PC-9 (cell line): ENCODE data around the gene AQR. TPM values are rescaled to one million over a fixed set of nuclear protein-coding genes. Genes with fewer than 3 reads are reported as not detected.
A peak's percentile ranks its signal among the peaks of the same experiment; 100 is the strongest.
"Not testable (repeated sequence)": the region's sequence is repeated elsewhere in the genome, so short reads cannot be mapped to it uniquely, and the experiment has no call there.

Experiments used
- BruUV-seq: library from RNA; stranded (reverse); fragments of 400-500 nt; replicated peaks from 2 replicates; lab custom pipeline; 2021; lab: Mats Ljungman, UMichigan
- CTCF ChIA-PET: fragments of 300-600 bp; sonication (Branson Sonifier 250); formaldehyde crosslinking; loops from one replicate; lab custom pipeline; 2022; ENCODE audit warnings: antibody characterized with exemption; lab: Charles Lee
- POLR2A ChIA-PET: fragments of 300-600 bp; sonication (Branson Sonifier 250); formaldehyde crosslinking; loops from one replicate; lab custom pipeline; 2022; ENCODE audit warnings: antibody characterized with exemption; ENCODE audit not compliant: unreplicated experiment; lab: Charles Lee
- DNase-seq, 2 experiments: peaks; one replicate each; pipeline versions ENCODE4 v3.0.0 to v3.0.0-alpha.2; 2015 to 2022; ENCODE audit warnings: mixed read lengths in 1 of 2
- H2AFZ ChIP-seq: fragments of 200-600 bp; sonication (generic); 2 replicates; pipeline ENCODE4 v1.8.1; 2017; ENCODE audit warnings: antibody characterized with exemption
- H3F3A ChIP-seq: fragments of 200-600 bp; sonication (generic); 2 replicates; pipeline ENCODE4 v1.8.1; 2017; ENCODE audit warnings: antibody characterized with exemption, mild to moderate bottlenecking, low read depth; ENCODE audit not compliant: insufficient read depth
- H3K27ac ChIP-seq: fragments of 200-600 bp; sonication (generic); 2 replicates; pipeline ENCODE4 v1.6.1; 2016; ENCODE audit warnings: mixed run types
- H3K27me3 ChIP-seq: fragments of 200-600 bp; sonication (generic); 2 replicates; pipeline ENCODE4 v1.6.1; 2016; ENCODE audit warnings: low read depth, mixed run types; ENCODE audit not compliant: insufficient read depth
- H3K36me3 ChIP-seq: fragments of 200-600 bp; sonication (generic); 2 replicates; pipeline ENCODE4 v1.6.1; 2016; ENCODE audit warnings: low read depth, mixed run types
- H3K4me1 ChIP-seq: fragments of 200-600 bp; sonication (generic); replicated peaks from 2 replicates; pipeline ENCODE4 v1.6.1; 2016; ENCODE audit warnings: mixed run types; ENCODE audit not compliant: insufficient read depth
- H3K4me2 ChIP-seq: fragments of 200-600 bp; sonication (generic); 2 replicates; pipeline ENCODE4 v1.6.1; 2017; ENCODE audit warnings: mixed run types
- H3K4me3 ChIP-seq: fragments of 200-600 bp; sonication (generic); 2 replicates; pipeline ENCODE4 v1.6.1; 2016; ENCODE audit warnings: mixed run types
- H3K79me2 ChIP-seq: fragments of 200-600 bp; sonication (generic); 2 replicates; pipeline ENCODE4 v1.6.1; 2017; ENCODE audit warnings: low read depth, mixed run types
- H3K9me2 ChIP-seq: fragments of 200-600 bp; sonication (generic); 2 replicates; pipeline ENCODE4 v1.8.1; 2017; ENCODE audit warnings: mild to moderate bottlenecking; ENCODE audit not compliant: insufficient read depth
- H3K9me3 ChIP-seq: fragments of 200-600 bp; sonication (generic); 2 replicates; pipeline ENCODE4 v1.8.1; 2016; ENCODE audit warnings: low read depth; ENCODE audit not compliant: insufficient read depth
- H4K20me1 ChIP-seq: fragments of 200-600 bp; sonication (generic); 2 replicates; pipeline ENCODE4 v1.8.1; 2017; ENCODE audit not compliant: insufficient read depth
- EZH2 ChIP-seq: fragments of 200-600 bp; sonication (generic); IDR thresholded peaks from 2 replicates; pipeline ENCODE4 v1.8.0; 2017; ENCODE audit warnings: antibody characterized with exemption, low read depth
- intact Hi-C: fragments of 100-400 bp; cut with micrococcal nuclease; formaldehyde crosslinking; loops from one replicate; pipeline ENCODE4 v1.10.0; 2022; ENCODE audit not compliant: unreplicated experiment
- total RNA-seq: library from RNA; stranded (reverse); gene quantifications from 2 replicates; pipeline ENCODE4 v1.2.3, GENCODE V29; 2021
- TF ChIP-seq, protein P1 (sequence below): fragments of 200-600 bp; sonication (generic); conservative IDR thresholded peaks from 2 replicates; pipeline ENCODE4 v1.6.1; 2017; ENCODE audit warnings: mixed run types, antibody characterized with exemption, mild to moderate bottlenecking, moderate library complexity

AQR gene
- total RNA-seq, 1 experiment from 2014 or later: 33.6 TPM

DNA sequence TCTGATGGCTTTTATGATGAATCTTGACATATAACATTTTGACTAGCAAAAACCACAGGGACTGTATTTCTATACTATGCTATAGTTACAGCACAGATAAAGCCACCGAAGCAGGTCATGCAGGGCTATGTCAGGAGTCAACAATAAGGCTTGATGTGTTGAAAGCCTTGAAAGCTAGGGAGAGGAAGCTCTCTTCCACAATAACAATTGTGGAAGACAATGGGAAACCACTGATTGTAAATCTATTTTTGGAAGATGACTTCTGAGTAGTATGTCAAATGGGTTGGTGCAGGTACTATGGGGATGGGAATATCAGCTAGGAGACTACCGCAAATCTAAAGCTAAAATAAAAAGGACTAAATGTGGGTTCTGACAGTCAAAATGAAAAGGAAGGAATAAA lies 4.0 kb upstream of the AQR start:
- no peaks in the 10 kb centered on the region for H3K9me3 ChIP-seq
- POLR2A ChIA-PET: no interaction called here
- peaks cover 3% of the 10 kb centered on the region; the same call in 1 of the 2 replicates for H3K4me1 ChIP-seq
- H3F3A ChIP-seq: 0 out of 2 replicates have a peak, but pooled peaks cover 3% of the 10 kb centered on the region
- H4K20me1 ChIP-seq: no peaks in the 10 kb centered on the region
- H3K9me2 ChIP-seq: no peaks in the 10 kb centered on the region
- H3K36me3 ChIP-seq: no peaks in the 10 kb centered on the region
- H3K4me2 ChIP-seq: no peak overlapping the region
- intact Hi-C loops: no loop called here
- no peak overlapping the region for H3K27ac ChIP-seq
- BruUV-seq: no TSS peak
- no peak overlapping the region for H2AFZ ChIP-seq
- no peak for DNase-seq
- H3K79me2 ChIP-seq: peaks cover 10% of the 10 kb centered on the region
- H3K4me3 ChIP-seq: no peak overlapping the region
- H3K27me3 ChIP-seq: no peaks in the 10 kb centered on the region
- no peak for TF ChIP-seq EZH2
- TF ChIP-seq, protein P1, sequence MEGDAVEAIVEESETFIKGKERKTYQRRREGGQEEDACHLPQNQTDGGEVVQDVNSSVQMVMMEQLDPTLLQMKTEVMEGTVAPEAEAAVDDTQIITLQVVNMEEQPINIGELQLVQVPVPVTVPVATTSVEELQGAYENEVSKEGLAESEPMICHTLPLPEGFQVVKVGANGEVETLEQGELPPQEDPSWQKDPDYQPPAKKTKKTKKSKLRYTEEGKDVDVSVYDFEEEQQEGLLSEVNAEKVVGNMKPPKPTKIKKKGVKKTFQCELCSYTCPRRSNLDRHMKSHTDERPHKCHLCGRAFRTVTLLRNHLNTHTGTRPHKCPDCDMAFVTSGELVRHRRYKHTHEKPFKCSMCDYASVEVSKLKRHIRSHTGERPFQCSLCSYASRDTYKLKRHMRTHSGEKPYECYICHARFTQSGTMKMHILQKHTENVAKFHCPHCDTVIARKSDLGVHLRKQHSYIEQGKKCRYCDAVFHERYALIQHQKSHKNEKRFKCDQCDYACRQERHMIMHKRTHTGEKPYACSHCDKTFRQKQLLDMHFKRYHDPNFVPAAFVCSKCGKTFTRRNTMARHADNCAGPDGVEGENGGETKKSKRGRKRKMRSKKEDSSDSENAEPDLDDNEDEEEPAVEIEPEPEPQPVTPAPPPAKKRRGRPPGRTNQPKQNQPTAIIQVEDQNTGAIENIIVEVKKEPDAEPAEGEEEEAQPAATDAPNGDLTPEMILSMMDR: no peak
- CTCF ChIA-PET: no interaction called here

DNA sequence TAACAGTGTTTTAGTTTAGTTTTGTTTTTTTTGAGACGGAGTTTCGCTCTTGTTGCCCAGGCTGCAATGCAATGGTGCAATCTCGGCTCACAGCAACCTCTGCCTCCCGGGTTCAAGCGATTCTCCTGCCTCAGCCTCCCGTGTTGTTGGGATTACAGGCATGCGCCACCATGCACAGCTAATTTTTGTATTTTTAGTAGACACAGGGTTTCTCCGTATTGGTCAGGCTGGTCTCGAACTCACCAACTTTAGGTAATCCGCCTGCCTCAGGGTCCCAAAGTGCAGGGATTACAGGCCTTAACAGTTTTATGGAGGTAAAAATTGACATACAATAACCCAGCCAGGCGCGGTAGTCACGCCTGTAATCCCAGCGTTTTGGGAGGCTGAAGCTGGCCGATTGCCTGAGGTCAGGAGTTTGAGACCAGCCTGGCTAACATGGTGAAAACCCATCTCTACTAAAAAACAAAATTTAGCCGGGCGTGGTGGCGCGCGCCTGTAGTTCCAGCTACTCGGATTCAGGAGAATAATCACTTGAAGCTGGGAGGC lies 629 bp upstream of the AQR start:
- H4K20me1 ChIP-seq, H3F3A ChIP-seq, H3K4me1 ChIP-seq, H3K36me3 ChIP-seq, H3K9me2 ChIP-seq, BruUV-seq, H3K9me3 ChIP-seq, DNase-seq, H3K27ac ChIP-seq, H3K27me3 ChIP-seq, intact Hi-C loops: not testable (repeated sequence)
- POLR2A ChIA-PET: interaction anchor here (0.5 to 1.9 kb wide), 6 partner anchors 17 to 534 kb away, joined by 4 to 13 read pairs (median 10); partner anchors contain the start of gene ZNF770
- Histone ChIP-seq H3K4me2 (peak overlapping the region; percentile 95), H2AFZ (peak overlapping the region; percentile 98), H3K4me3 (peak overlapping the region; percentile 77; the same call in 1 of the 2 replicates), H3K79me2 (peaks cover 40% of the 10 kb centered on the region)
- CTCF ChIA-PET: interaction anchor here (1.0 to 1.3 kb wide), 2 partner anchors 17 to 49 kb away, joined by 4 to 7 read pairs; partner anchors contain the start of gene ZNF770

DNA sequence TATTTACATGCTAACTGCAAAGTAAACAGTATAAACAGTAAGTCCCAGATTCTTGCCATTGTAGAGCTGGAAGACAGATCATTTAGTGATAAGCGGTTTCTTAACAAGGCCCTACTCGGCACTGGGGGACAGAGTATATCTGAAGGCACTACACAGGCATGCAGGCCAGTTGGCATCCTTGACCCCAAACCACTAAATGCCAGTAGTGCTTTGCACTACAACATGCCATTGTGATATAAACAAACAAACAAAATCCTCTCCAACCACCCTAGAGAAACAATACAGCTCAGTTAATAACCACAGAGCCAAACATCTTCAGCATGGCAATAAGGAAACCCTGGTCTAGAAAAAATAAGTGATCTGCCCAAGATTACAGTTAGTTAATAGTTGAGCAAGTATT lies 5.3 kb downstream of the AQR start:
- no peak overlapping the region for H3K4me2 ChIP-seq
- H3K9me3 ChIP-seq: no peaks in the 10 kb centered on the region
- no peaks in the 10 kb centered on the region for H3F3A ChIP-seq
- TF ChIP-seq EZH2: no peak
- TF ChIP-seq, protein P1: no peak
- POLR2A ChIA-PET: no interaction called here
- no peak overlapping the region for H3K4me3 ChIP-seq
- H3K9me2 ChIP-seq: no peaks in the 10 kb centered on the region
- H2AFZ ChIP-seq: no peak overlapping the region
- no TSS peak for BruUV-seq
- no peaks in the 10 kb centered on the region for H3K27me3 ChIP-seq
- DNase-seq: no peak
- H3K4me1 ChIP-seq: peaks cover 9% of the 10 kb centered on the region; the same call in 1 of the 2 replicates
- CTCF ChIA-PET: interaction anchor here (0.6 to 0.7 kb wide), 2 partner anchors 86 to 478 kb away, joined by 3 read pairs; no protein-coding TSS in a partner anchor
- no peak overlapping the region for H3K27ac ChIP-seq
- H3K36me3 ChIP-seq: no peaks in the 10 kb centered on the region
- intact Hi-C loops: no loop called here
- H3K79me2 ChIP-seq: peaks cover 37% of the 10 kb centered on the region
- peaks cover 3% of the 10 kb centered on the region; the same call in 1 of the 2 replicates for H4K20me1 ChIP-seq
